Measurements from ENCODE around the gene ESPNL. TPM values are rescaled to one million over a fixed set of nuclear protein-coding genes. Genes with fewer than 3 reads are reported as not detected.
"Not testable (repeated sequence)": the region's sequence is repeated elsewhere in the genome, so short reads cannot be mapped to it uniquely, and the experiment has no call there.

ESPNL gene
- total RNA-seq, 1 donor from 2014 or later: 0.24 TPM

DNA sequence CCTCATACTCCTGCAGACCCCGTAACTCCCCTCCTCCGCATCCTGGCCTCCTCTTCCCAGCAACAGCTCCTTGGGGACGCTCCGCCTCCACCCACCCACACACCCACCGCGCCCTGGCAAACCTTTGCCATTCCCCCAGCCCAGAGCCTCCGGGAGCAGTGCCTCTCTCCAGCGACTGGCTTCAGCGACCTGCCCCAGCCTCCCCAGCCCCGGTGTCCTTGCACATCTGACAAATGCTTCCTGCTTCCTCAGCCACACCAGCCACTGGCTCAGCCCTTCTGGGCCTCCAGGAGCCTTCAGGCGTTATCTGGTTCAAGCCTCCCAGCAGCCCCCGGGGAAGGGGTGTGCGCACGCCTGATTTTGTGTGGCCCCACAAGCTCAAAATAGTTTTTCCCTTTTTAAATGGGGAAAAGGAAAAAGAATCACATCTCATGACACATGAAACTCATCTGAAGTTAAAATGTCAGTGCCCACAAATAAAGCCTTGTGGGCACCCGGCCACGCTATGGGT lies 14.2 kb downstream of the ESPNL start:
- Mint-ChIP-seq H3K36me3 (no peaks in the 10 kb centered on the region), H3K27ac (no peak overlapping the region), H3K4me3 (no peak overlapping the region), H3K9me3 (no peaks in the 10 kb centered on the region), H3K27me3 (peaks cover 8% of the 10 kb centered on the region), H3K4me1 (ENCODE audit: unreplicated experiment) (no peaks in the 10 kb centered on the region)
- TF ChIP-seq, protein P1, sequence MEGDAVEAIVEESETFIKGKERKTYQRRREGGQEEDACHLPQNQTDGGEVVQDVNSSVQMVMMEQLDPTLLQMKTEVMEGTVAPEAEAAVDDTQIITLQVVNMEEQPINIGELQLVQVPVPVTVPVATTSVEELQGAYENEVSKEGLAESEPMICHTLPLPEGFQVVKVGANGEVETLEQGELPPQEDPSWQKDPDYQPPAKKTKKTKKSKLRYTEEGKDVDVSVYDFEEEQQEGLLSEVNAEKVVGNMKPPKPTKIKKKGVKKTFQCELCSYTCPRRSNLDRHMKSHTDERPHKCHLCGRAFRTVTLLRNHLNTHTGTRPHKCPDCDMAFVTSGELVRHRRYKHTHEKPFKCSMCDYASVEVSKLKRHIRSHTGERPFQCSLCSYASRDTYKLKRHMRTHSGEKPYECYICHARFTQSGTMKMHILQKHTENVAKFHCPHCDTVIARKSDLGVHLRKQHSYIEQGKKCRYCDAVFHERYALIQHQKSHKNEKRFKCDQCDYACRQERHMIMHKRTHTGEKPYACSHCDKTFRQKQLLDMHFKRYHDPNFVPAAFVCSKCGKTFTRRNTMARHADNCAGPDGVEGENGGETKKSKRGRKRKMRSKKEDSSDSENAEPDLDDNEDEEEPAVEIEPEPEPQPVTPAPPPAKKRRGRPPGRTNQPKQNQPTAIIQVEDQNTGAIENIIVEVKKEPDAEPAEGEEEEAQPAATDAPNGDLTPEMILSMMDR (conservative IDR thresholded peaks at IDR 0.05): no peak
- DNase-seq (ENCODE audit: extremely low spot score, unreplicated experiment): no peak

DNA sequence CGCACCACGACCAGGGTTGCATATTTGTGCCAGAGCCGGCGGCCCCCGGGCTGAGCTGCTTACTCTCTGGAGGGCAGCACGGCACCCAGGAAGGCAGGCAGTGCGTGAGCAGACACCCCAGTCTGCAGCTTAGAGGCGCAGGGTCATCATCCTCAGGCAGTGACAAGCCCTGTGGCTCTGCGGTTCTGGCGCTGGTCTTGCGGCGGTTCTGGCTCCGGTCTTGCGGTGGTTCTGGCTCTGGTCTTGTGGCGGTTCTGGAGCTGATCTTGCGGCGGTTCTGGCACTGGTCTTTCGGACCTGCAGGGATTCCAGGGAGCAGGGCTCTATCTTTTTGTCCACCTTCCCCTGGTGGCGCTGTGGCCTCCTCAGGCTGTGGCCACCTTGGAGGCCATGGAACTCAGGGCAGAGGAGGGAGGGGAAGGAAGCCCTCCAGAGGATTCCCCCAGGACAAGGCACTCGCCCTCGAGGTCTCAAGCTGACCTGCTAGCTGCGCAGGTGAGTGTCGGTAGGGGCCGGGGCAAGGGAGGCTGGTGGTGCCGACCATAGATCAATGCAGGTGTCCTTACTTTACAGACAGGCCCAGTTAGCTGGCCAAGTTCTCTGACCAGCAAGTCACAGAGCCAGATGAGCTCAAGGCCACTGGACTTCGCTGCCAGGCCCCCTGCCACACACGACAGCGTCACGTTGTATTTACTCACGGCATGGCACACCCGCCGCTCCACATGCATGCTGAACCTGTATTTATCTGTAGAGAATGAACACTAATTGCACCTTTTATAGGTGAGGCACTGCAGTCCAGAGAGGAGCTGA lies 14.9 kb downstream of the ESPNL start:
- Mint-ChIP-seq H3K36me3 (no peaks in the 10 kb centered on the region), H3K27ac (no peak overlapping the region), H3K9me3 (no peaks in the 10 kb centered on the region), H3K4me3 (no peak overlapping the region), H3K4me1 (ENCODE audit: unreplicated experiment) (no peaks in the 10 kb centered on the region), H3K27me3 (peaks cover 8% of the 10 kb centered on the region)
- no peak for DNase-seq (ENCODE audit: extremely low spot score, unreplicated experiment)
- TF ChIP-seq, protein P1 (conservative IDR thresholded peaks at IDR 0.05): no peak

DNA sequence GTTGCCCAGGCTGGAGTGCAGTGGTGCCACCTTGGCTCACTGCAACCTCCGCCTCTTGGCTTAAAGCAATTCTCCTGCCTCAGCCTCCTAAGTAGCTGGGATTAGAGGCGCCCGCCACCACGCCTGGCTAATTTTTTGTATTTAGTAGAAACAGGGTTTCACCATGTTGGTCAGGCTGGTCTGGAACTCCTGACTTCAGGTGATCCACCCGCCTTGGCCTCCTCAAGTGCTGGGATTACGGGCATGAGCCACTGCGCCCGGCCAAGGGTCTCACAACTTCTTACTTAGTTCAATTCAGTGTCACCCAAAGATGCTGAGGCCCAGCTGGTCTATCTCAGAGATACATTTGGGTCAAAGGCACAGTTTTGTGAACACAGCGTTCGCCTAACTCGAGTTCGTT lies 15.6 kb downstream of the ESPNL start:
- not testable (repeated sequence) for H3K9me3 Mint-ChIP-seq; H3K27me3 Mint-ChIP-seq; H3K4me1 Mint-ChIP-seq (ENCODE audit: unreplicated experiment); H3K4me3 Mint-ChIP-seq; H3K27ac Mint-ChIP-seq; H3K36me3 Mint-ChIP-seq; DNase-seq (ENCODE audit: extremely low spot score, unreplicated experiment)

DNA sequence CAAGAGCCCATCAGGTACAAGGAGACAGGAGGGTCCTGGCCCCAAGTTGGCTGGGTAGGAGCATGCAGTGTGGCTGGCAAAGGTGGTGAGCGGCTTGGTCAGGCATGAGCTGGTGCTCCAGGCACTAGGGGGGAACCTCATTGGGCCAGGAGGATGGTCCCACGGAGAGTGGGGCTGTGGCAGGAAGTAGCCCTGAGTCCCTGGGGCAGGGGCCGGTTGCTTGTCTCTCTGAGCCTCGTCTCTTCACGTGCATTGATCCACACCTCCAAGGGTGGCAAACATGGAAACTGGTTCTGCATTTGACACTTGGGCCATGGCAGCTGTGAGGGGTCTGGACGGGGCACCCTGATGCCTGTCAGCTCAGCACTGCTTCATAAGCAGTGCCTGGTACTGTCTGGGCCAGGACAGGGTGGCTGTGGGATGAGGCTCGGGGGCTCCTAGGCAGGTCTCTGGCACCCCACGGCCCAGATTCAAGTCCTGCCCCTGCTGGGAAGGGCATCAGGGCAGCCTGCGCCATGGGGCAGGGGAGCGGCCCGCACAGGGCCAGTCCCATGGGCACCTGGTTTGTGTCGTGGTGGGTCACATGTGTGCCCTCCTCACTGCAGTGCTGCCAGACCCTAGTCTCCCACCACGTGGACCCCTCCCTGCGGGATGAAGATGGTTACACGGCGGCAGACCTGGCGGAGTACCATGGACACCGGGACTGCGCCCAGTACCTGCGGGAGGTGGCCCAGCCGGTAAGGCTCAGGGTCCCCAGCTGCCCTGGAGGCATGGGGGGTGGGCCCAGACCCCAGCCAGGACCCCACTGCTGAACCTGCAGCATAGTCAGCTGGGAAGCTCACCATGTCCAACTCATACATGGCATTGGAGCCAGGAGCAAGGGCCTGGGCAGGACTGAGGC lies 16.4 kb downstream of the ESPNL start:
- no peaks in the 10 kb centered on the region for H3K36me3 Mint-ChIP-seq
- peaks cover 8% of the 10 kb centered on the region for H3K27me3 Mint-ChIP-seq
- H3K4me3 Mint-ChIP-seq: no peak overlapping the region
- no peaks in the 10 kb centered on the region for H3K4me1 Mint-ChIP-seq (ENCODE audit: unreplicated experiment)
- no peak for DNase-seq (ENCODE audit: extremely low spot score, unreplicated experiment)
- H3K27ac Mint-ChIP-seq: no peak overlapping the region
- TF ChIP-seq, protein P1 (conservative IDR thresholded peaks at IDR 0.05): no peak
- no peaks in the 10 kb centered on the region for H3K9me3 Mint-ChIP-seq

DNA sequence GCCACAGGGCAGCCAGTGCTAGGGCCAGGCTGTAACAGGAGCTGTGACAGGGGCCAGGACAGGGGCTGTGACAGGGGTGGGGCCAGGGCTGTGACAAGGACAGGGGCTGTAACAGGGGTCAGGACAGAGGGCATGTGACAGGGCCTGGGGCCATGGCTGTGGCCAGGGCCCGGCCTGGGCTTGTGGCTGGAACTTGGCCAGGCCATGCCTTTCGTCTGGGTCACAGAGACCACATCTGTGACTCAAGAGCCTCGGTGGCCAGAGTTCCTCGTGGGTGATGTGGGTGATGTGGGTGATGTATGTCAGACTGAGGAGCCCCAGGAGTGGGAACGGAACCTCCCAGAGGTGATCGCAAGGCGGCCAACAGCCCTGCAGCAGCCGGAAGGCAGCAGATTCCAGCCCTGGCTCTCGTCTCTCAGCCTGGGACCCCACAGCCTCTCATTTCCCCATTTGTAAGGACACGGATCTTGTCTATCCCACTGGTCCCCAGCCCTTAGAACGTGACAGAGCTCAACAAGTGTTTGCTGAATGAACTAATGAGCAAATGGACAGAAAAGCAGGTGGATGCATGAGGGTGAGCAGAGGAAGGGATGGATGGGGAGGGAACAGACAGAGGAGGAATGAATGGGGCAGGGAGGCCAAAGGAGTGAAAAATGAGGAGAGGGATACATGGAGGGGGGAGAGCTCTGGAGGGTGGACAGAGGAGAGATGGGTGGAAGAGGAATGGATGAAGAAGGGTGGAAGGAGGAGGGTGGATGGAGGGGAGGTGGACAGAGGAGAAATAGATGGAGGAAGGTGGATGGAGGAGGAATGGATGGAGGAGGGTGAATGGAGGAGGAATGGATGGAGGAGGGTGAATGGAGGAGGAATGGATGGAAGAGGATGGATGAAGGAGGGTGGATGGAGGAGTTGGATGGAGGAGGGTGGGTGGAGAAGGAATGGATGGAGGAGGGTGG lies 17.3 kb downstream of the ESPNL start:
- Mint-ChIP-seq H3K9me3 (no peaks in the 10 kb centered on the region), H3K4me1 (ENCODE audit: unreplicated experiment) (no peaks in the 10 kb centered on the region), H3K36me3 (no peaks in the 10 kb centered on the region), H3K27me3 (peaks cover 8% of the 10 kb centered on the region), H3K4me3 (no peak overlapping the region), H3K27ac (no peak overlapping the region)
- TF ChIP-seq, protein P1 (conservative IDR thresholded peaks at IDR 0.05): no peak
- no peak for DNase-seq (ENCODE audit: extremely low spot score, unreplicated experiment)

Measured in type B pancreatic cell (in vitro differentiated cells).